NCI-H146 (cell line): ENCODE measurements around the gene CARD8.
"Not testable (repeated sequence)": the region's sequence is repeated elsewhere in the genome, so short reads cannot be mapped to it uniquely, and the experiment has no call there.

ENCODE experiments used
- DNase-seq: peaks from one replicate; lab custom pipeline; 2025; lab: John Stamatoyannopoulos, UW

Gene CARD8, protein sequence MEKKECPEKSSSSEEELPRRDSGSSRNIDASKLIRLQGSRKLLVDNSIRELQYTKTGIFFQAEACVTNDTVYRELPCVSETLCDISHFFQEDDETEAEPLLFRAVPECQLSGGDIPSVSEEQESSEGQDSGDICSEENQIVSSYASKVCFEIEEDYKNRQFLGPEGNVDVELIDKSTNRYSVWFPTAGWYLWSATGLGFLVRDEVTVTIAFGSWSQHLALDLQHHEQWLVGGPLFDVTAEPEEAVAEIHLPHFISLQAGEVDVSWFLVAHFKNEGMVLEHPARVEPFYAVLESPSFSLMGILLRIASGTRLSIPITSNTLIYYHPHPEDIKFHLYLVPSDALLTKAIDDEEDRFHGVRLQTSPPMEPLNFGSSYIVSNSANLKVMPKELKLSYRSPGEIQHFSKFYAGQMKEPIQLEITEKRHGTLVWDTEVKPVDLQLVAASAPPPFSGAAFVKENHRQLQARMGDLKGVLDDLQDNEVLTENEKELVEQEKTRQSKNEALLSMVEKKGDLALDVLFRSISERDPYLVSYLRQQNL

DNA sequence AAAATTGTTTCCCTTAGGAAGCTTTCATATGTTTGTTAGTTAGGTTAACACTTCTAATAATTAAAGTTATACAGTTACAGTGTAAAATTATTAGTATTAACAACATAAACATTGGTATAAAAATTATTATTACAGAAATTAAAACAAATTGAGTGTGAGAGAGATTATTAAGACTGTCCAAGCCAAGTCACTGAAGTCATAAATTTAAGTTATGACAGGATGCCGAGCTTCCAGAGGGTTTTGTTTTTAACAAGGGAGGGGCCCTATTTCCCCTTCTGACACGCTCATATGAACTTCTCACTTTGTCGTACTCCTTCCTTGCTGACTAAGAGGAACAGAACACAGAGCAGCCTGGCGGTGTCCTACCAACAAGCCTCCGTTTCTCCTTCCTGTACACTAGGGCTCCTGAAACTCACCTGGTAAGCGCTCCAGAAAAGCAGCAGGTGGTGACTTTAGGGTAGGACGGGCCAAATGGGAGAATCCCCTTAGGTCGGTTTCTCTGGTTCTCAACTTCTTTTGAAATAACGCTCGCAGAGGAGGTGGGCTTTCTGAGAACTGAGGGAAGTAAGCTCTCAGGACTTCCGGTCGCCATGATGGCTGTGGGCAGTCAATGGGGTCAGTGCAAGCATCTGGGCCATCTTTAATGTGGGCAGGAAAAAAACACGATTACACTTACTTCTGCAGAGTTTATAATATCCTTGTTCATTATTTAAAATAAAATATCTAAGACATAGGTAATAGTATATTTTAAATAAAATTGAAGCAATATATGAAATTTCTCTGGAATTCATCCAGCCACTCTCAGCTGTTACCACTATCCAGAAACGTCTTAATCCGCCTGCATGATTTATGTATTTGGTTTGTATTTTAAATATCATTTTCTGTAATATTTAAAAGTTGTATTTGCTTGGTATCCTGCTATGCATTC, at the start of gene CARD8:
TSS of gene CARD8 (minus strand) at position 537 of the 928 bp plus-strand sequence. CDS start 14,892 bp downstream, outside the sequence.
- peak; percentile 95 for DNase-seq

DNA sequence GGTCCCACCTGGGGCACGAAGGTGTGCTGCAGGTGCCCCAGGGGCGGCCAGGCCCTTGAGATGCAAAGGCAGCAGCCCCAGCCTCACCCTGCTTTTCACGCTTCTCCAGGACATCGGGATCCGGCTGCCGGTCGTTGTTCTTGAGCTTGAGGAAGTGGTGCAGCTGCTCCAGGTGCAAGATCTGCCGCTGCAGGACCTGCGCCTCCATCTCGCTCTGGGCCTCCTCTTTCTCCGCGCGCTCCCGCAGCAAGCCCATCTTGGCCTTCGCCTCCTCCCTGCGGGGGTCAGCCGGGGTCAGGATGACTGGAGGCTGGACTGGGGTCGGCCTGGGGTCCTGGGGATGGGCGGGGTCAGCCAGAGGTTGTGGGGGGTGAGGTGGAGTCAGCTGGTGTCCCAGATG, 48.2 kb upstream of the CARD8 start:
- DNase-seq, result no peak

DNA sequence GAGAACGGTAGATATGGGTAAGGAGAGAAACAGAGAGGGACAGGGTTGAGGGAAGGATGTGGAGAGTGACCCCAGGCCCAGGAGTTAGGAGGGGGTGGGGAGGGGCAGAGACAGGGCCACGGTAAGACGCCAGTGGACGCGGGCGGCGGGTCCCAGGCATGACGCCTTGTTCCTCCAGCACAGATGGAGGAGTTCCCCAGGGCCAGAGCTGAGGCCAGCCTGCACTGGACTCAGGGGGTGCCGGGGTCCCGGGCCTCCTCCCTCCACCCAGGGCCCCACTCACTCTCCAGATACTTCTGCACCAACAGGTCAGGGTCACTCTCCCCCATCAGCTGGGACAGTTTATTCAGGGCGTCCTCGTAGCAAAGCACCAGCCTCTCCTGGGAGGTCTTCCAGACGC, 47.7 kb upstream of the CARD8 start:
- no peak for DNase-seq

DNA sequence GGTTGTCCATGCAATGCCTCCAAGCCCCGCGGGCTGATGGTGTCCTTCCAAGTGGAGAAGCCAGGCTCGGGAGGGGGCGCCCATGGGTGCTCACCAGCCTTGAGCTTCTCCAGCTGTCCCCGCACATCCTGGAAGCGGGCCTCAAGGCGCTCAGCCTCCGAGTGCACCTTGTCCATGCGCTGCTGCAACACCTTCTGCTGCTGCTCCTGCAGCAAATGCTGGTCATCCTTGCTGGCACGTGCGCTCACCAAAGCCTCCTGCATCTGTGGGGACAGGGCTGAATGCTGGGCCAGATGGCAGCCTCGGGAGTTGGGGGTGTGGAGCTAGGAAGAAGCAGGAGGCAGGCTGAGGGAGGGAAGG, 46.9 kb upstream of the CARD8 start:
- no peak for DNase-seq

DNA sequence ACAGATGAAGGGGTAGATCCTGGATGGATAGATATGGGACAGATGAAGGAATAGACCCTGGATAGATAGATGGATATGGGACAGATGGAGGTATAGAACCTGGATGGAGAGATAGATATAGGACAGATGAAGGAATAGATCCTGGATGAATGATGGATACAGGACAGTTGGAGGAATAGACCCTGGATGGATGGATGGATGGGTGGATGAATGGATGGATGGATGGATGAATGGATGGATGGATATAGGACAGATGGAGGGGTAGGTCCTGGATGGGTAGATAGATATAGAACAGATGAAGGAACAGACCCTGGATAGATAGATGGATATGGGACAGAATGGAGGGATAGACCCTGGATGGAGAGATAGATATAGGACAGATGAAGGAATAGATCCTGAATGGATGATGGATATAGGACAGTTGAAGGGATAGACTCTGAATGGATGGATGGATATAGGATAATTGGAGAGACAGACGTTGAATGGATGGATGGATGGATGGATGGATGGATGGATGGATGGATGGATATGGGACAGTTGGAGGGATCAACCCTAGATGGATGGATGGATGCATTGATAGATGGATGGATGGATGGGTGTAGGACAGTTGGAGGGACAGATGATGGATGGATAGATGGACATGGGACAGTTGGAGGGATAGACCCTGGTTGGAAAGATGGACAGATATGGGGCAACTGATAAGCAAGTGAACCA, 46.3 kb upstream of the CARD8 start:
- DNase-seq, result no peak

DNA sequence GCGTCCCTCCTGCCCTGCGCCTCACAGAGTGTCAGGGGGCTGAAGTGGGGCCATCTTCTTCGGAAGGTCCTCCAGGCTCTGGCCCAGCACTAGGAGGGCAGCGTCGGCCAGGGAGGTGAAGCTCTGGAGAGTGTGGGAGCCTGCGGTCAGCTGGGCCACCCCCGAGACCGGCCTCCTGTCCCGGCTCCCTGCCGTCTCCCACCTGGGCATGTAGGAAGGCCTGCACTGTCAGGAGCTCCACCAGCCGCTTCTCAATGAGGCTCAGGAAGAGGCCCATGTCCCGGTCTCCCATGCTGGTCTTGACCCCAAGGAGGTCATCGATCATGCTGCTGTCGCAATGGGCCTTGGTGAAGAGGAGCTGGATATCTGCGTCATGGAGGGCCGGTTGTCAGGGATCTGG, 42.3 kb upstream of the CARD8 start:
- DNase-seq, result no peak

DNA sequence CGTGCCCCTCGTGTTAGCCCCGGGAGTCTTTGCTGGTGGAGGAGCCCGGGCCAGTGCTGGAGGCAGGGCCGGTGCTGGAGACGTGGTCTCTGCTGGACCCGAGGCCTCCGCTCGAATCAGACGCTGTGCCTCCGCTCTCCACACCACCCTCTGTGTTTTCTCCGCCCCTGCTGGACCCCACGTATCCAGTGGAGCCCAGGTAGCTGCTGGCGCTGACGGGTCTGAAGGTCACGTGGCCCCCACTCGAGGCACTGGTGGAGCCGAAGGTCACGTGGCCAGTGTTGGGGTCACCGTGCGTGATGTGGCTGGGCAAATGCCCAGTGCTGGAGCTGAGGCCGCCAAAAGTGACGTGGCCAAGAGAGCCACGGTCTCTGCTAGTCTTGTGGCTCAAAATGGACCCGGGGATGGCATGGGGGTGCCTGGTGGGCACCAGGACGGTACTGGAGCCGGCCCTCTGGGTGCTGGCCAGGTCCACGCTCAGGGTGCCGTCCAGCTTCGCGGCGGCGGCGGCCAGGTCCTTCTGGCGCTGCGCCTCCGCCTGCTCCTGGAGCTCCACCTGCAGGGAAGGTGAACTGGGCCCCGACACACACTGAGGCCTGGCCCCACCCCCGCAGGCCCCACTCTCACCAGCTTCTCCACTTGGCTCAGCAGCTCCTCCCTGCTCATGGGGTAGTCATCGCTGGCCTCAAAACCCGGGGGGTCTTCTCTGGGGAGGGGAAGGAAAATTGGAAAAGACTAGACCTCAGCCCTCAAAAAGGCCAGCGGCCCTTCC, 41.4 kb upstream of the CARD8 start:
- no peak for DNase-seq

DNA sequence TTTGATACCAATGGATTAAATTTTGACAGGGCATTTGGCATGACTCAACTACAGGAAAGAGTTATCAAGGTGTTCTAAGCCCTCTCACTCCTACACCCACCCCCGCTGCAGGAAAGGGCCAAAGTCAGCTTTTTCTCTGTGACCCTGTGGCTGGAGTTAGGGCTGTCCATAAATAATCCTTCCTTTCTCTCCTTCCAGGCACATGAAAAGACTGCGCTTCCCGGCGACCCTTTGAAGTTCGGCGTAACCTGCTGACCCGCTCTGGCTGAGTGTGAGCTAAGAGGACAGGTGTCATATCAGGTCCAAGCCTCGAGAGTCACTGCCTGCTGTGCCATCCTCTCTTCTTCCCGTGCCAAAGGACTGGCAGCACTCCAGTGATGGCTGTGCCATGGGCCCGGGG, 39.7 kb upstream of the CARD8 start:
- no peak for DNase-seq

DNA sequence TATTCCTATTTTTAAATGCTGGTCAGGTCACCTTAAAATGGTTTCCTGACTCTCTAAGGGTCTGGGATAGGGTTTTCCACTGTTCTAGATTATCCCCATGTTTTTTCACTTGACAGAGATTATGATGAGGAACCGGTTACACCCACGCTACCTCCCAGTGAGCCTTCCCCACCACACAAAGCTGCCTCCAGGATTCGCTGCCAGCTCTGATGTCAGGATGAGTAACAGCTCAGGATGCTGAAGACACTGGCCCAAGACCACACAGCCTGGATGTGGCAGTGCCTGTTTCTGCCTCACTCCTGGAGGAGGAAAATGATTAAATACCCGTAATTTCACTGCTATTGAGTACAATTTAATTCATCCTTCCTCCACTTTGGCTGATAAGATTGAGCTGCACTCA, 37.1 kb upstream of the CARD8 start:
- DNase-seq, result no peak

DNA sequence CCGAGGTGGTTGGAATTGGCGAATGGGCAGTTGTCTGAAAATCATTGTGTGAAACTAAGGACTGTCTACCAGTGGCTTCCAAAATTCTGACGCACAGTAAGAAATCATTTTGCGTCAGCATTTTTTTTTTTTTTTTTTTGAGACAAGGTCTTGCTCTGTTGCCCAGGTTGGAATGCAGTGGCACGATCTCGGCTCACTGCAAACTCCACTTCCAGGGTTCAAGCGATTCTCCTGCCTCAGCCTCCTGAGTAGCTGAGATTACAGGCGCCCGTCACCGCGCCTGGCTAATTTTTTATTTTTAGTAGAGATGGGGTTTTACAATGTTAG, 35.7 kb upstream of the CARD8 start:
- not testable (repeated sequence) for DNase-seq

DNA sequence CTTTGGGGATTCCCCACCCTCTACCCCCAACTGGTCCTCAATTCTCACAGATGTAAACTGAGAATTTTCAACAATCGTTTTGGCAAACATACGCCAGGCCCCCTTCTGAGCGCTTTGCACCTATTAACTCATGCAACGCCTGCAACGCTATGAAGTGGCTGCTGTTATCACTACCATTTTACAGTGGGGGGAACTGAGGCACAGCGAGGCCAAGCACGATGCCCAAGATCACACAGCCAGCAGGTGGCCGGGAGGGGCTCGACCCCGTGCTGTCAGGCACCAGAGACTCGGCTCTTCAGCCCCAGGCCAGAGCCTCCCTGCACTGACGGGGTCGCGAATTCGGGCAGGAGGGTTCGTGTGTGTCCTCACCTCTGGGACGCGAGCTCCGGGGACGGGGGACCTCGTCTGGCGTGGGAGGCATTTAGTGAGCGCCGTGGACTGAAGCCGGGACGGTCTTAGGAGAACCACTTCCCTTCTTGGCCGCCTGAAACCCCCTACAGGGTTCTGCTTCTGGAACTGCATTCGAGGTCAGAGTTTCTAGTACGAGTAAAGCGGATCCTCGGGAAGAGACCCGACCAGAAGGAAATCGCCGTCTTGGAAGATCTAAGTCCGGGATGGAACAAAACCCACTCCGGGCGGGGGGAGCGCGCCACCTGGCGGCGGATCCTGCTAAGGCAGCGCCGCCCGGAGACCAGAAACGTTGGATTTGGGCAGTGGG, 35.2 kb upstream of the CARD8 start:
- DNase-seq, result peak; percentile 58

DNA sequence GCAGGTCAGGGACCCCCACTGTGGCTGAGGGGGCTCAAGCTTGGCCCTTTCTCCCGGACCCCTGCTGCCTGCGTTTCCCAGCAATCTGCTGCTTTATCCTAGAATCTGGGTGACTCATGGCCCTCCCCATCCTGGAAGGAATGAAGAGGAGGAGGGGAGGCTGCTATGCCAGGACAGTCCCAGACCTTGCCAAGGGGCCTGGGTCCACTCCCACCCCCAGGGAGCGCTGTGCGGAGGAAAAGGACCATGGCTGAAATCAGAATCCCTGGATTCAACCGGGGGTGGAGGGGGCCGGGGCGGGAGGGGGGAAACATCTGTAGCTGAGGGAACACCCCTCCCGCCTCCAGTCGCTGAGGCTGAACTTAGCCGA, 34.7 kb upstream of the CARD8 start:
- no peak for DNase-seq

DNA sequence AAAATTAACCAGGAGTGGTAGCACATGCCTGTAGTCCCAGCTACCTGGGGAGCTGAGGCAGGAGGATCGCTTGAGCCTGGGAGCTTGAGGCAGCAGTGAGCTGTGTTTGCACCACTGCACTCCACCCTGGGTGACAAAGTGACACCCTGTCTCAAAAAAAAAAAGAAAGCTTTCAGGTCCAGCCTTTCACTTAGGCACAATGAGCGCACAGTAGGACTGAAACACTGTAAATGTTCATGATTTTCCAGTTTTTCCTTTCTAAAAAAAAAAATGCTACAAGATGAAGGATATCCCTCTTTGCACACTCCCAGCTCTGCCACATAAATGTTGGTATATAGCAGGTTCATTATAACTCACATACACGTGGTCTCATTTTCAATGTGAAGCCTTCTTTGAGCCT, 32.0 kb upstream of the CARD8 start:
- no peak for DNase-seq

DNA sequence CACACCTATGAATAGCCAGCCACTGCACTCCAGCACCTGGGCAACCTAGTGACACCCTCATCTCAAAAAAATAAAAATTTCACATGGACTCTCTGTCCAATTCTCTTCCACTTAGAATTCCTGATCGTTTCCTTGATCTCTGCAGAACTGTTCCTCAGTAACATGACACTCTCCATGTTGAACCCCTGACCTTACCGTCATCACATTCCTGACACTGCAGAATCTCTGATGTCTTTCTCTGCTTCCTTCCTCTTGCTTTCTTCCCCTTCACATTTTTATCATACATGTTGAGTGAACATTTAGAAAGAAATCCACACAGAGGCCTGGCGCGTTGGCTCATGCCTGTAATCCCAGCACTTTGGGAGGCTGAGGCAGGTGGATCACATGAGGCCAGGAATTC, 29.2 kb upstream of the CARD8 start:
- no peak for DNase-seq

DNA sequence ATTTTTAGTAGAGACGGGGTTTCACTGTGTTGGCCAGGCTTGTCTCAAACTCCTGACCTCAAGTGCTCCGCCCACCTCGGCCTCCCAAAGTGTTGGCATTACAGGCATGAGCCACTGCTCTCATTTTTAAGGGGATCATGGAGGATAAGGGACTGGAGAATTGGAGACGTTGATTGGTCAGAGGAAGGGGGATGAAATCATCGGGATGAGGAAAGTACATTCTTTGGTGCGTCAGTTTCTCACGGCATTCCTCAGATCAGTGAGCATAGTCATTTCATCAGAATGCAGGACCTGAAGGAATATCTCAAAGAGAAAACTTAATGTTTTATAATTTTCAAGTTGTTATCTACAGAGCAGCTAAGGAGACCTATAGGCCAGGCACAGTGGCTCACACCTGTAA, 28.2 kb upstream of the CARD8 start:
- no peak for DNase-seq

DNA sequence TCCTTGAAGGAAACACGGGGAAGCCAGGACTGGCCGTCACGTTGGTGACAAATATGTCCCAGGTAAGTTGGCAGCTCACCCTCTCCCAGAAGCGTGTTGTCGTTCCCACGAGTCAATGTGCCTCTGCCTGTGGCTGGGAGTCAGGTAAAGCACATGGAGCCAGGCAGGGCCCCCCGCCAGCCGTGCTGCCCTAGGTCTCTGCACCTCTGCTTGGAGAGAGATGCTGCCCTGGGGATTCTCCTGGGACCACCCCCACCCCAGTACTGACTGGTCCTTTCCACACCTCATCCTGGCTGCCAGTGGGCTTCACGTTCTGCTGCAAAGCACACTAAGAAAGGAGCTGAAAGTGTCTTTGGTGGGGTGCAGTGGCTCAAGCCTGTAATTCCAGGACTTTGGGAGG, 24.0 kb upstream of the CARD8 start:
- DNase-seq, result no peak

DNA sequence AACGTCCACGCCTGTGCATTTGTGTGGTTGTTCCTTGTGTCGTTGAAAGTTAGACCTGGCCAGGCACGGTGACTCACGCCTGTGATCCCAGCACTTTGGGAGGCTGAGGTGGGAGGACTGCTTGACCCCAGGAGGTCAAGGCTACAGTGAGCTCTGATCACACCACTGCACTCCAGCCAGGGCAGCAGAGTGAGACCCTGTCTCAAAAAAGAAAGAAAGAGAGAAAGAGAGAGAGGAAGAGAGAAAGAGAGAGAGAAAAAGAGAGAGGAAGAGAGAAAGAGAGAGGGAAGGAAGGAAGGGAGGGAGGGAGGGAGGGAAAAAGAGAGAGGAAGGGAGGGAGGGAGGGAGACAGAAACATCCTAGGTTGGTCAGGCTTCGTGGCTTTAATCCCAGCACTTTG, 19.2 kb upstream of the CARD8 start:
- no peak for DNase-seq

DNA sequence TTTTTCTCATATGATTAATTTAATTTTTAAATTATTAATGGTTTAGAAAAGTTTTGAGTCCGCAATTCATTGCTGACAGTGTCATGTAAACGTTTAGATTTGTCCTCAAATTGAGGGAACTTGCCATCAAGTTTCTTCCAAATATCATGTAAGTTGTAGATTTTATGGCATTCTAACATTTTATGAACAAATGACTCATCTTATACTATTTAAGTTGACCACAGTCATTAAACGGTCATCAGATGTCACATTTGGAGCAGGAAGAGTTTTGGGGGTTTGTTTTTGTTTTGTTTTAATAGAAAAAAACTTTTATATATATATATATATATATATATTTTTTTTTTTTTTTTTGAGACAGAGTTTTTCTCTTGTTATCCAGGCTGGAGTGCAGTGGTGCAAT, 18.5 kb upstream of the CARD8 start:
- no peak for DNase-seq

DNA sequence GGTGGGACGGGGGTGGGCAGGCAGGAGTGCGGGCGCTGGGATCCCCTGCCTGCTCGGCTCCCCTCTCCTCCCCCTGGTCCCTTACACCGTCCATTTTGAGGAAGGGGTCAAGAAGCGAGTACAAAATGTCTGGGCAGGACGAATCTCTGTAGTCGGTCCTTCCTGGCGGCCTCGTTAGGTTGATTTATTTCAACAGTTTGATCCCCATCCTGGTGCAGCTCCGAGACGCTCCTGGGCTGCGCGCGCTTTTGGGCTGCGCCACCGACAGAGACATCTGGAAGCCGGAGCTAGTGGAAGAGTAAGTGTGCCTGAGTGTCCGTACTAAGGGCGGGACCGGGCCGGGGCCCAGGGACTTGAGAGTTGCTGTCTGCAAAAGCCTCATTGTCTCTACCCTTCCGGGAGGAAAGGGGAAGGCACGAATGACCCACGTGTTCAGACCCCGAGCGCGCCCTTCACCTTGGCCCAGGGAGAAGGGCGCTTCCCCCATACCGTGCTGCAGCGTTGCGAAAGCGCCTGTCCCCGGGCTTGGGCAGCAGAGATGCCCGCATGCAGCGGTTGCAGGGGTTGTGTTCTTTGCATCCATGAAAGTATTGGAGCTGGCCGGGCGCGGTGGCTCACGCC, 15.9 kb upstream of the CARD8 start:
- DNase-seq, result peak; percentile 86

DNA sequence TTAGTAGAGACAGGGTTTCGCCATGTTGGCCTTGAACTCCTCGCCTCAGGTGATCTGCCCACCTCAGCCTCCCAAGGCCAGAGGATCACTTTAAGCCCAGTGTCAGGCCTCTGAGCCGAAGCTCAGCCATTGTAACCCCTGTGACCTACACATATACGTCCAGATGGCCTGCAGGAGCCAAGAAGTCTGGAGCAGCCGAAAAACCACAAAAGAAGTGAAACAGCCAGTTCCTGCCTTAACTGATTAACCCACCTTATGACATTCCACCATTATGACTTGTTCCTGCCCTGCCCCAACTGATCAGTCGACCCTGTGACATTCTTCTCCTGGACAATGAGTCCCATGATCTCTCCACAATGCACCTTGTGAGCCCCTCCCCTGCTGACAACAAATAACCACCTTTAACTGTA, 13.9 kb upstream of the CARD8 start:
- not testable (repeated sequence) for DNase-seq

DNA sequence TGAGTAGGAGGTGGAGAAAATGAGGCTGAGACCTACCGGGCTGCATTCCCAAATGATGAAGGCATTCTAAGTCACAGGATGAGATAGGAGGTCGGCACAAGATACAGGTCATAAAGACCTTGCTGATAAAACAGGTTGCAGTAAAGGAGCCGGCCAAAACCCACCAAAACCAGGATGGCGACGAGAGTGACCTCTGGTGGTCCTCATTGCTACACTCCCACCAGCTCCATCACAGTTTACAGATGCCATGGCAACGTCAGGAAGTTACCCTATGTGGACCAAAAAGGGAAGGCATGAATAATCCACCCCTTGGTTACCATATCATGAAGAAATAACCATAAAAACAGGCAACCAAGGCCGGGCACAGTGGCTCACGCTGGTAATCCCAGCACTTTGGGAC, 9.6 kb upstream of the CARD8 start:
- DNase-seq, result not testable (repeated sequence)
